ENCODE measurements around the gene PLA2G2F.
"Not testable (repeated sequence)": the region's sequence is repeated elsewhere in the genome, so short reads cannot be mapped to it uniquely, and the experiment has no call there.

Gene PLA2G2F

GRCh38 chr1:20115479-20115878, 23.6 kb upstream of the PLA2G2F start:
- no peak for DNase-seq

- DNase-seq, result no peak
Measured at GRCh38 chr1:20115916-20116315, 23.2 kb upstream of the PLA2G2F start.

GRCh38 chr1:20117236-20117635, 21.9 kb upstream of the PLA2G2F start:
- DNase-seq, result no peak

- no peak for DNase-seq
Measured at GRCh38 chr1:20119347-20119746, 19.8 kb upstream of the PLA2G2F start, which contains the start of gene PLA2G2D. PLA2G2D (minus strand) TSS chr1:20119536; CDS start chr1:20119498, 38 bp downstream.

- DNase-seq, result no peak
Measured at GRCh38 chr1:20120796-20121195, 18.3 kb upstream of the PLA2G2F start.

- peak; percentile 18 for DNase-seq
Measured at GRCh38 chr1:20123722-20124455, 15.2 kb upstream of the PLA2G2F start.

- peak; percentile 29 for DNase-seq
Measured at GRCh38 chr1:20124456-20125057, 14.6 kb upstream of the PLA2G2F start.

GRCh38 chr1:20125100-20125499, 14.0 kb upstream of the PLA2G2F start:
- no peak for DNase-seq

GRCh38 chr1:20126041-20126805, 12.9 kb upstream of the PLA2G2F start:
- DNase-seq, result peak; percentile 82

GRCh38 chr1:20126806-20127440, 12.2 kb upstream of the PLA2G2F start:
- no peak for DNase-seq

GRCh38 chr1:20130518-20130917, 8.6 kb upstream of the PLA2G2F start:
- not testable (repeated sequence) for DNase-seq

- DNase-seq, result no peak
Measured at GRCh38 chr1:20134995-20135394, 4.1 kb upstream of the PLA2G2F start.

- no peak for DNase-seq
Measured at GRCh38 chr1:20136249-20136648, 2.9 kb upstream of the PLA2G2F start.

- DNase-seq, result no peak
Measured at GRCh38 chr1:20137055-20137454, 2.1 kb upstream of the PLA2G2F start.

- DNase-seq, result no peak
Measured at GRCh38 chr1:20137604-20138003, 1.5 kb upstream of the PLA2G2F start.

- no peak for DNase-seq
Measured at GRCh38 chr1:20138346-20138745, 777 bp upstream of the PLA2G2F start.

- no peak for DNase-seq
Measured at GRCh38 chr1:20139776-20140612, 871 bp downstream of the PLA2G2F start.

- no peak for DNase-seq
Measured at GRCh38 chr1:20141001-20141400, 1.9 kb downstream of the PLA2G2F start.

GRCh38 chr1:20141466-20141865, 2.3 kb downstream of the PLA2G2F start:
- no peak for DNase-seq

- no peak for DNase-seq
Measured at GRCh38 chr1:20142001-20142710, 3.0 kb downstream of the PLA2G2F start.

- DNase-seq, result no peak
Measured at GRCh38 chr1:20143318-20143717, 4.2 kb downstream of the PLA2G2F start.
